Measurements from ENCODE around the gene MARCHF9.

Gene MARCHF9

GRCh38 chr12:57753756-57754337 lies 1.1 kb upstream of the MARCHF9 start:
- no peak for DNase-seq (ENCODE audit: low read depth in 2 of 2)

DNA sequence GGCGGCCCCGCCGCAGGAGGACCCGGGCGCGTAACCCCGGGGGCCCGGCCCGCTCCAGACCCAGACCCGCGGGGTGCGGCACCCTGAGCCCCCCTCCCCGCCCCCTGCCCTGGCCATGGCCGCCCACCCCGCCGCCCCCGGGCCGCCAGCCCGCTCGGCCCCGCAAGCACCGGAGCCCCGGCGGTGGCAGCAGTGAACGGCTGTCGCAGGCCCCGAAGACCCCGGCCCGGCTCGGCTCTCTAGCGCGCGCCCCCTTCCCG lies 221 bp downstream of the MARCHF9 start:
- no peak for DNase-seq (ENCODE audit: low read depth in 2 of 2)

- no peak for DNase-seq (ENCODE audit: low read depth in 2 of 2)
These were observed 810 bp downstream of the MARCHF9 start for GRCh38 chr12:57755454-57756372.

- DNase-seq (ENCODE audit: low read depth in 2 of 2): peak in 1 of 2 donors; percentile 48
These were observed 1.8 kb downstream of the MARCHF9 start for GRCh38 chr12:57756406-57757341.

- DNase-seq (ENCODE audit: low read depth in 2 of 2): no peak
These were observed 2.9 kb downstream of the MARCHF9 start for GRCh38 chr12:57757771-57758170.

GRCh38 chr12:57758552-57759359 lies 3.9 kb downstream of the MARCHF9 start:
- no peak for DNase-seq (ENCODE audit: low read depth in 2 of 2)

DNA sequence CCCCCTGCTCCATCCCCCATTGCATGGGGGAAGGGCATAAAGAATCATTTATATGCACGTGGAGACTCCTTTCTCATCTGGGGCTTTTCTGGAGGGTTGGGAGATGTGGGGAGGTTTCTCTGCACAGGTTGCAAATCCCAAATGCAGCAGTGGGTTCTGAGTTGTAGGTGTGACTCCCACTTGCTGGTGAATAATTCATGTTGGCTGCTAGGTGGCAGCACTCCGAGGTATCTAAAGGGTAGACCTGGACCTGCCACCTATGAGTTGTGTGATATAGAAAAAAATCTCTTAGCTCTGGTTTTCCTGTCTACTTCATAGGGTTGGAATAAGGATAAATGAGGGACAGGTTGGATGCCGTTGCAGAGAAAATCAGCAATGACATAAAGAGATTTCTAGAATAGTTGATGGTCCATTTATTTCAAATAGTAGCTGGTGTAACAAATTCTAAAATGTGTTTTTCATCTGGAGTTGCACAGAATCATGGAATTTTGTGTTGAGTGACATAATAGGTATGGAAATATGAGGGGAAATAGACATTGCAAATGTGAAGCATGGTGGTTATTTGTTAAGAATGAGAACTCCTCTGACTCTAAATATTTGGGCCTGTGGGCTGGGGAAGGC lies 4.6 kb downstream of the MARCHF9 start:
- DNase-seq (ENCODE audit: low read depth in 2 of 2): no peak

DNA sequence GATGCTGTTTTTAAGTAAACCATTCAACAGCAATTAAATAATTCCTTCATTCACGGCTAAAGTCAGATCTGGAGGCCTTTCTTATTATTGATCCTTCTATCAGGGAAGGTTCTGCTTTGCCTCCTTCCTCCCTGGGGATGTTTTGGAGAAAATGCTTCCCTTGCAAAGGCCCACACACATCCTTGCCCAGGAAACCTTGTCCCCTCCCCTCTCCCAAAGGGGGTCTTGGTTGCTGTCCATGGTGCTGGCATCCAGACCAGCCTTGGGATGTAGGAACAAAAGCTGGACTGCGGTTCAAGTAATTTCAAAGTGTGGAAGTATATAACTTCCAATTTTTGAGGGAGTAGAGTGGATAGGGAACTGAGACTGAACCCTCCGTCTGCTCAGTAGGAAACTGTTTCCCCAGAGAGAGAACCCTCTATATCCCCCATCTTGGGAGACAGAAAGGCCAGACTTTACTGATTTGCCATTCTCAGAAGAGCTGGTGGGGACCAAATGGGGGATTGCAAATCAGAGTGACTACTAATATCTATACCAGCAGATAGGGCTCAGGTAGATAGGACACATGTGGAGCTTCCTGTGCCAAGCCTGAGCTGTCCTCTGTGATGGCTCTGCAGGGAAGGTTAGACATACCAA lies 5.6 kb downstream of the MARCHF9 start:
- DNase-seq (ENCODE audit: low read depth in 2 of 2): no peak

GRCh38 chr12:57761391-57761998 lies 6.6 kb downstream of the MARCHF9 start:
- no peak for DNase-seq (ENCODE audit: low read depth in 2 of 2)

DNA sequence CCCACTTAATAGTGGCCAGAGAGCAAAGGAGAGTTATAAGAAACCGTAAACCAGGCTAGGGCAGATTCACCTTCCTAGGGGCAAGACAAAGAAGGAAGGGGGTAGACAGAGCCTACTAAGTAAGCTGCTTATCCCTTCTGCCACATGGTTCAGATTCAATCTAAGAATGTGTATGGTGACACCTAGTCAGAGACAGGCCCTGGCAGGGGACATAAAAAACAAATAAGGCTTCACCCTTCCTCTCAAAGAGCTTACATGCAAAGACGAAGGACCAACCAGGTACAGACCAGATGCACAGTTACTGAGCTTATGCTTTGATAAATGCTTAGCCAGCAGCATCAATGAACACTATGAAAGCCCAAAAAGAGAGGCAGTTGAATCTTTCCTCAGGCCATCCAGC lies 7.6 kb downstream of the MARCHF9 start:
- no peak for DNase-seq (ENCODE audit: low read depth in 2 of 2)

DNA sequence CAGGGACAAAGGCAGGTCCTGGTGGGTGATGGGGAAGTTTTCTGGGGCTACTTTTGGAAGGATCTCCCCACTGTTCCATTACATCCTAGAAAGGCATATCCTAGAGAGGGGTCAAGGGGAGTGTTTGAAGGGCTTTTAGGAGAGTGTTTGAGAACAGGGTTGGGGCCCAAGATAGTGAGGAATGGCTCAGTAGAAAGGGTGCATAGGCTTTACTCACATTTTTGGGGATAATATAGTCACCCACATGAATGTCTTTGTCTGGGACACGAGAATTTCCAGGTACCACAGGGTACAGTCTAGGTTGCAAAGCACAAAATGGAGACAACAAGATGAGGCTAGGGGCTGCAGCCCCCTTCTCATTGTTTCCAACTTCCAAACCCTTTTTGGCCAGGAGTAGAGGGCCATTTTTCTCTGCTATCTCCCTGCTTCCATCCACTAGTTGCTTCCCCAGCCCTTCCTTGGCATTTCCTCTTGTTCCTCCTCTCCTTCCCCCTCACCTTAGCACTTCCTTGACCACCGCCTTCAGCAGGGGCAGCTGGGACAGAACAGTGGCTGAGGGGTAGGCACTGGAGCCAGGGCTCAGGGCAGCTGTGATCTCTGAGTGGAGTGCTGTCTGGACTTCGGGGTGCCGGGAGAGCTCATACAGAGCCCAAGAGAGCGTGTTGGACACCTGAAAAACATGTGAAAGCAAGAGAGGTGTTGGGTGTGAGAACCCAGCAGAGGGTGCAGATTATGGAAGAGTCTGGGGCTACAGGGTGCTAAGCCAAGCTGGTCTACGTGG lies 9.2 kb downstream of the MARCHF9 start:
- no peak for DNase-seq (ENCODE audit: low read depth in 2 of 2)

GRCh38 chr12:57764662-57765002 lies 9.7 kb downstream of the MARCHF9 start:
- no peak for DNase-seq (ENCODE audit: low read depth in 2 of 2)

DNA sequence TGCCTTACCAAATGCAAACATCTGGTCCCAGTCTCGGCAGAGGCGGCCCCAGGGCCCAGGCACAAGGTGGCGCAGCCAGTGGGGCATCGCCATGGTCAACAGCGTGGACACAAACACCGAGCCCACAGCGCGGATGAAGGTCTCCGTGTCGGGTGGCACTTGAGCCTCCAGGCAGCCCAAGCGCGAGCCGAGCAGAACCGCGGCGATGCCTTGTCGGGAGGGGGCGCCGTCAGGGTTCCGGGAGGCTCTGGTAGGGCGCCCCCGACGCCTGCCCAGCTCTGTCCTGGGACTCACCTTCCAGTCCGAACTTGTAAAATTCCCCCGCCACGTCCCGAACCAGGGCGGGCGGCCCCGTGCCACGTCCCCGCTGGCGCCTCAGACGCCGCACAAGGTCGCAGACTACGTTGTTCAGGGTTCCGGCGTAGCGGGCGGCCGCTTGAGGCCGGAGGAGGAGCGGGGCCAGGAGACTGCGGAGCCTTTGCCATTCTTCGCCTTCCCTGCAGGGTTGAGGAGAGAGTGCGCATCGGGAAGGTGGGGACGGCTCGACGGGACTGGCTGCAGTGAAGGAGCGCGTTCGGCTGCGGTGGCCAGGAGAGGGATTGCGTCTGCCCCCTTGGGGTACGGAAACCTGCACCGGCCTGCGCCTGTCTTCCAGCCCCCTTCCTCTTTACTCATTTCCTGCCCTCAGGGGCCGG lies 10.2 kb downstream of the MARCHF9 start:
- DNase-seq (ENCODE audit: low read depth in 2 of 2): no peak

- DNase-seq (ENCODE audit: low read depth in 2 of 2): no peak
These were observed 11.0 kb downstream of the MARCHF9 start for GRCh38 chr12:57765698-57766463.

DNA sequence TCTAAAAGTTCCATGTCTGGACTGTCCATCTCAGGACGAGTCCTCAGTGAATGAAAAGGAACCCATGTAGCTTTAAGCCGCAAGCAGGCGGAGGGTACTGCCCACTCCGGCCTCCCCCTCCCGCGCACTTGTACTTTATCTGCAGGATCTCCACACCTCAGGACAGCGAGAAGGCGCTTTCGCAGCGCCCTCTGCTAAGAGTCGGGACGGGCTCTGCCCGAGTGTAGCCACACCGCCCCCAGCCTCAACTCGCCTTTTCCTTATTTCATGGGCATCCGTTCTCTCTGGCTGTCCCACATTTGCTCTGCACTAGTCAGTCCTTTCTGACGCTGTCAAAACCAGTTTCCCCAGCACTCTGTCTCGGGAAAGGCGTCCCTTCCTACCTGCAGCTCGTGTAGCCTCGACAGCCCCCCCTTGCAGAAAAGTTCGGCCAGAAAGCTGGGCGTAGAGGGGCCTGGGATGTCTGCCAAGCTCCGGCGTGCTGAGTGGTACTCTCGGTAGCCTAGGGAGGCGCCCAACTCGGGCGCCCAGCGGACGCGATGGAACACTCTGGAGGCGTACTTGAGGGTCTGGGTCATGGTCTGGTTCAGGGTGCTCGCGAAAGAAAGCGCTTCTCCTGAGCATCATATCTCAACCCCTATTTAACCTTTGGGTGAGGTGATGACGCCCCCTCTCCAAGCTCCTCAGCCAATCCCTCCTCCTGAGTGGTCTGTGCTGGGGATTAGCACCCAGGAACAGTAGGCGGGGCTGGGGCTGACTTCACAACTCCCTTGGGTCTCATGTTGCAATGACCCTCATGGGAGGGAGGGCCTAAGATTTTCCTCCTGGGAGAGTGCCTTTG lies 11.8 kb downstream of the MARCHF9 start, which contains the start of gene CYP27B1:
TSS of gene CYP27B1 (minus strand) at position 615 of the 841 bp plus-strand sequence. CDS start at position 578, 37 bp downstream.
- DNase-seq (ENCODE audit: low read depth in 2 of 2): no peak

DNA sequence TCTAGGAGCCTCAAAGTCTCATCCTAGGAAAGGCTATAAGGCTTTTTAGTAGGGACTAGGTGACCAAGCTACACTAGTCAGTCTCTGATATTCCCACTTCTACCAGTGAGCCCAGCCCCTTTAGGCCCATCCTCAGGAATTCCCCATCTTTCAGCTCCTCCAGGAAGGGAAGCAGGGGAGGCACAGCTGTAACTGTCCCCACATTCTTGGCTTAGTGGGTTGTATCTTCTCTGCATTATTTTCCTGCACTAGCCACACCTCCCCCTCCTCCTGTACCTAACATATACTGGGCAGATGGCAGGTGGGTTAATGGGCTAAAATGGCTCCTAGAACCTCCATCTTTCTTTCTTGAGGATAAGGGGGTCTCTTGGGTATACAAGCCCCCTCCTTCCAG lies 12.4 kb downstream of the MARCHF9 start:
- no peak for DNase-seq (ENCODE audit: low read depth in 2 of 2)

DNA sequence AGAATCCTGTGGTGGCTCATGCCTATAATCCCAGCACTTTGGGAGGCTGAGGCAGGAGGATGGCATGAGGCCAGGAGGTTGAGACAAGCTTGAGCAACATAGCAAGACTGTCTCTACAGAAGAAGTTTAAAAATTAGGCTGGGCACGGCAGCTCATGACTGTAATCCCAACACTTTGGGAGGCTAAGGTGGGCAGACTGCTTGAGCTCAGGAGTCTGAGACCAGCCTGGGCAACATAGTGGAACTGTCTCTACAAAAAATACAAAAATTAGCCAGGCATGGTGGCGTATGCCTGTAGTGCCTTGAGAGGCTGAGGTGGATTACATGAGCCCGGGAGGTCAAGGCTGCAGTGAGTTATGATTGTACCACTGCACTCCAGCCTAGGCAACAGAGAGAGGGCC lies 13.0 kb downstream of the MARCHF9 start:
- no peak for DNase-seq (ENCODE audit: low read depth in 2 of 2)

Data from activated CD8-positive, alpha-beta memory T cell treated with anti-CD3 and anti-CD28 coated beads for 4 hours (primary cell).